ENCODE measurements around the gene FAIM.
A peak's percentile ranks its signal among the peaks of the same experiment; 100 is the strongest.
"Not testable (repeated sequence)": the region's sequence is repeated elsewhere in the genome, so short reads cannot be mapped to it uniquely, and the experiment has no call there.

FAIM gene

DNA sequence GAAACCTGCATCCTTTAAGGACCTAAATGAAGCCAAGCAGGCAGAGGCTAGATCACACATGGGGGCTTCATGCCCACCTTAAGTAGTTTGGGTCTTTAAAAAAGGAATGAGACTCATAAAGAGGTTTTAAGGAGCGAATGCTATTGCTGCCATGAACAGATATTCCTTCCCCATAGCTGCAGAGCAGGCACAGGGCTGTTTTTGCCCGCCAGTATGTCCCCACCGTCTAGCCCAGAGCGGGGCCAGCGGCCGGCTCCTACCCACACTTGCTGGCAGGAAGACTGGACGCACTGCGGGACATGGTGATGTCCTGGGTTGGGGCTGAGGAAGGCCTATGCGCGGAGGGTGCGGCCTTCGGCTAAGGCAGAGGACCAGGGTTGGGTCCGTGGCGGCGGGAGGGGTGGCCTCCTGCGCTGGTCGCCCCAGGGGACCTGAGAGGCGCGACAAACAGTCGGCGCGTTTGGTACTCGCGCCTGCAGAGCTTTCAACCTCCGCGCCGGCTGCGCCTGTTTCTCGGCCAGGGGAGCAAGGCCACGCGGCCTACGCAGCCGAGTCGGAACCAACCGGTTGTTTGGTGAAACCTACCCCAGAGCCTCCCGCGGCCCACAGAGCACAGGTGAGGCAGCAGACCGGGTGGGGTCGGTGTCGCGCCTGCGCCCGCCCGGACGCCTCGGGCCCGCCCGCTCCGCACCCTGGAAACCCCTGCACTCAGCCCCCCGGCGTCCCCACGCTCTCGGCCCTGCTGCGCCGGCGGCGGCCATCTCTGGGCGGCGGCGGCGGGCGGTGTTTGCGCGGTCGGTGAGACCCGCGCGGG is at the start of gene FAIM:
Gene FAIM, plus strand, starts transcription at position 450 of the 814 bp plus-strand sequence. CDS start 10,956 bp downstream, outside the sequence.
- DNase-seq (ENCODE audit: low read depth in 2 of 2, low spot score in 1 of 2) = peak; percentile 22 to 33

DNA sequence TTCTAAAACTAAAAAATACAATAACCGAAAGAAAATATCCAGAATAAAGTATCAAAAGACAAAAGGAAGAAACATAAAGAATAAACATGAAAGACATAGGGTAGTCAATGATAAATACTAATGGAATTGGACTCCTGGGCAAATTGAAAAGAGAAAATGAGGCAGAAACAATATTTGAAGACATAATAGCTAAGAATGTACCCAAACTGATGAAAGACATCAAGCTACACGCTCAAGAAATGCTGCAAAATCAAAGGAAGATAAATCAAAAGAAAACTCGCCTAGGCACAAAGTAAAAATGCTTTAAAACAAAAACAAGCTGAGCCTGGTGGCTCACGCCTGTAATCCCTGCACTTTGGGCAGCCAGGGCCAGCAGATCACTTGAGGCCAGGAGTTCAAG is 49.4 kb upstream of the FAIM start:
- DNase-seq (ENCODE audit: low read depth in 2 of 2, low spot score in 1 of 2) = no peak

DNA sequence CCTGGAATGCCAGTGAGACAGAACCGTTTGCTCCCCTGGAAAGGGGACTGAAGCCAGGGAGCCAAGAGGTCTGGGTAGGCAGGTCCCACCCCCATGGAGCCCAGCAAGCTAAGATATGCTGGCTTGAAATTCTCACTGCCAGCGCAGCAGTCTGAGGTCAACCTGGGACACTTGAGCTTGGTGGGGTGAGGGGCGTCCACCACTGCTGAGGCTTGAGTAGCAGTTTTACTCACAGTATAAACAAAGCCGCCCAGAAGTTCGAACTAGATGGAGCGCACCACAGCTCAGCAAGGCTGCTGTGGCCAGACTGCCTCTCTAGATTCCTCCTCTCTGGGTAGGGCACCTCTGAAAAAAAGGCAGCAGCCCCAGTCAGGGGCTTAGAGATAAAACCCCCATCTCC is 48.1 kb upstream of the FAIM start:
- DNase-seq (ENCODE audit: low read depth in 2 of 2, low spot score in 1 of 2) = no peak

DNA sequence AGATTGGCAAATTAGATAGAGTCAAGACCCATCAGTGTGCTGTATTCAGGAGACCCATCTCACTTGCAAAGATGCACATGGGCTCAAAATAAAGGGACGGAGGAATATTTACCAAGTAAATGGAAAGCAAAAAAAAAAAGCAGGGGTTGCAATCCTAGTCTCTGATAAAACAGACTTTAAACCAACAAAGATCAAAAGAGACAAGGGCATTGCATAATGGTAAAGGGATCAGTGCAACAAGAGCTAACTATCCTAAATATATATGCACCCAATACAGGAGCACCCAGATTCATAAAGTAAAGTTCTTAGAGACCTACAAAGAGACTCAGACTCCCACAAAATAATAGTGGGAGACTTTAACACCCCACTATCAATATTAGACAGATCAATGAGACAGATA is 45.7 kb upstream of the FAIM start:
- not testable (repeated sequence) for DNase-seq (ENCODE audit: low read depth in 2 of 2, low spot score in 1 of 2)

DNA sequence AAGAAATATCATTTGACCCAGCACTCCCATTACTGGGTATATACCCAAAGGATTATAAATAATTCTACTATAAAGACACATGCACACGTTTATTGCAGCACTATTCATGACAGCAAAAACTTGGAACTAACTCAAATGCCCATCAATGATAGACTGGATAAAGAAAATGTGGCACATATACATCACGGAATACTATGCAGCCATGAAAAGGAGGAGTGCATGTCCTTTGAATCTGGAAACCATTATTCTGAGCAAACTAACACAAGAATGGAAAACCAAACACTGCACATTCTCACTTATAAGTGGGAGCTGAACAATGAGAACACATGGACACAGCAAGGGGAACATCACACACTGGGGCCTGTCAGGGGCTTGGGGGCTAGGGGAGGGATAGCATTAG is 42.3 kb upstream of the FAIM start:
- DNase-seq (ENCODE audit: low read depth in 2 of 2, low spot score in 1 of 2) = not testable (repeated sequence)

DNA sequence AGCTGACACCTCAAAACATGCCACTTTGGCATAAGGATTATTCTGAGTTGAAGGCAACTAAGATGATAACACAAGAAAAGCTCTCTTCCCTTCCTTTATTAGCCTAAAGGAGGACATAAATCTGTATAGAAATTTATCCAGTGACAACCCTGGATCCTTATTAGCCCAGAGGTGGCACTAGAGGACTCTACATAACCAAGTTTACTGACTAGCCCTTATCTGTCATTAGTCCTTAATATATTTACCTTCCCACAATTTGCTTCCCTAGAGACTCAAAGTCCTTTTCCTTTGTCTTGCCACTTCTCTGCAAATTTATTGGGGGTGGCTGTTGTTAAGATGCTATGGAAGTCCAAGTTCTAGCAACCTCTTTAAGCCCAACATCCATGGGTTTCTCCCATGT is 41.2 kb upstream of the FAIM start:
- DNase-seq (ENCODE audit: low read depth in 2 of 2, low spot score in 1 of 2) = no peak

- DNase-seq (ENCODE audit: low read depth in 2 of 2, low spot score in 1 of 2) = no peak
Observed at GRCh38 chr3:138569090-138569489, 39.5 kb upstream of the FAIM start.

DNA sequence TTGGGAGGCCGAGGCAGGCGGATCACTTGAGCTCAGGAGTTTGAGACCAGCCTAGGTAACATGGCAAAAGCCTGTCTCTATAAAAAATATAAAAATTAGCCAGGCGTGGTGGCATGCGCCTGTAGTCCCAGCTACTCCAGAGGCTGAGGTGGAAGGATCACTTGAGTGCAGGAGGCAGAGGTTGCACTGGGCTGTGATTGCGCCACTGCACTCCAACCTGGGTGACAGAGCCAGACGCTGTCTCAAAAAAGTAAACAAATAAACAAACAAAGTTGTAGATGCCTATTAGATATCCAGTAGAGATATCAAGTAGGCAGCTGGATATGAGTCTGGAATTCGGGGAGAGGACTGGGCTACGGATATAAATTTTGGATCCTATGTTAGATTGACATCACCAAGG is 38.9 kb upstream of the FAIM start:
- not testable (repeated sequence) for DNase-seq (ENCODE audit: low read depth in 2 of 2, low spot score in 1 of 2)

GRCh38 chr3:138573138-138573537 is 35.4 kb upstream of the FAIM start:
- DNase-seq (ENCODE audit: low read depth in 2 of 2, low spot score in 1 of 2) = no peak

GRCh38 chr3:138578141-138578540 is 30.4 kb upstream of the FAIM start:
- DNase-seq (ENCODE audit: low read depth in 2 of 2, low spot score in 1 of 2) = no peak

DNA sequence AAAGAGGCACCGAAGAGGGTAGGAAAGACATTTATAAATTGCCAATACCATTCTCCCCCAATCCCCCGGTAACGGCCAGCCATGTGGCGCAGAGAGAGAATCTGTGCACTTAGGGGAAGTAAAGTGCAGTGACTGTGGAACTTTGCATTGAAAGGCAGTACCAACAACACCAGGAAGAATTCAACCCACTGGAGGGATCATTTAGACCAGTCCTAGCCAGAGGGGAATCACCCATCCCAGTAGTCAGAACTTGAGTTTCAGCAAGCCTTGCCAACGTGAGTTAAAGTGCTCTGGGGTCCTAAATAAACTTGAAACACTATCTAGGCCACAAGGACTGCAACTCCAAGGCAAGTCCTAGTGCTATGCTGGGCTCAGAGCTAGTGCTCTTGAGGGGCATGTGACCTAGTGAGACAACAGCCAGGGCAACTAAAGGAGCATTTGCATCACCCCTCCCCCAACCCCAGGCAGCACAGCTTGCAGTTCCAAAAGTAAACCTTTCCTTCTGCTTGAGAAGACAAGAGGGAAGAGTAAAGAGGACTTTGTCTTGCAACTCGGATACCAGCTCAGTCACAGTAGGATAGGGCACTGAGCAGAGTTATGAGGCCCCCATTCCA is 29.5 kb upstream of the FAIM start:
- DNase-seq (ENCODE audit: low read depth in 2 of 2, low spot score in 1 of 2) = no peak

GRCh38 chr3:138587374-138587773 is 21.2 kb upstream of the FAIM start:
- DNase-seq (ENCODE audit: low read depth in 2 of 2, low spot score in 1 of 2) = no peak

- no peak for DNase-seq (ENCODE audit: low read depth in 2 of 2, low spot score in 1 of 2)
Observed at GRCh38 chr3:138588445-138588844, 20.1 kb upstream of the FAIM start.

DNA sequence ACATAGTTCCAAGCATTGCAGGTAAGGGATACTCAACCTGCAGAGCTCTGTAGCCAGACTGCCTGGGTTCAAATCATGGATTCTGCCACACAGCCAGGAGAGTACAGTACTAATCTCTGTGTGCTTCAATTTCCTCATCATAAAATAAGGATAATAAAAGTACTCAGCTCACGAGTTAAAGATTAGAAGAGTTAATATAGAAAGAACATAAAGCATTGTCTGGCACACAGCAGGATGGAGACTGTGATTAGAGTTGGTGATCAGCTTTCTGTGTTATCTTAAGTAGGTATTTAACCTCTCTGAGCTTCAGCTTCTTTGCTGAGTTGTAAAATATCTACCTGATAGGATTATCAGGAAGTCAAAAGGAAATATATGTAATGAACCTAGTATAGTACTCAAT is 17.2 kb upstream of the FAIM start:
- no peak for DNase-seq (ENCODE audit: low read depth in 2 of 2, low spot score in 1 of 2)

DNA sequence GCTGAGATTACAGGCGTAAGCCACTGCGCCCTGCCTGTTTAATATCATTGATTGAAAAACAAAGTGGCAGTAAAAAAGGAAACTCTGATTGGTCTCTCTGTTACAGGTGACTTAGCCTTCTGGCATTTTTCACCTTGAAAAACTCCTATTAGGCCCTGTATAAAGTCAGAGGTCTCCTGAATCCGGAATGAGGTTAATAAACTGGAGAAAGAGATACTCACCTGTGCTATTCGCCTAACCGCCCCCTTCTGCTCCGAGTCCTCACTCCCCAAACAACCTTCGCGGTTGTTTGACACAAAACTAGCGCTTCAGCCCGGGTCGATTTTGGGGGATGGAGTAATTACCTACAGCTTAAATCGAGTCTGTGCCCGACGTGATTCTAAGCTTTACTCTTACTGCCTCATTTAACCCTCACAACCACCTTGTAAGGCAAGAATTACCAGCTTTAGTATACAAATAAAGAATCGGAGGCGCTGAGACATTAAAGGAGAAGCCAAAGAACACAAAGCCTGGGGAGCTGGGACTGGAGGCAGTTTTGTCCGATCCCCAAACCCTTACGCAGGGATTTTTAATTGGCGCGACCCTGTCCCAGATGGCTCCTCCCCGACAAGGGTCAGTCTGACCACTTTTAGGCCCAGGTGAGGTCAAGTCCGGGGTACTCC is 15.0 kb upstream of the FAIM start:
- DNase-seq (ENCODE audit: low read depth in 2 of 2, low spot score in 1 of 2) = no peak

- peak; percentile 71 to 81 for DNase-seq (ENCODE audit: low read depth in 2 of 2, low spot score in 1 of 2)
Observed at GRCh38 chr3:138594150-138594934, 14.2 kb upstream of the FAIM start, which contains the start of gene CEP70. Gene CEP70 (minus strand): TSS chr3:138594260. CDS start chr3:138572927, 21,333 bp downstream.

DNA sequence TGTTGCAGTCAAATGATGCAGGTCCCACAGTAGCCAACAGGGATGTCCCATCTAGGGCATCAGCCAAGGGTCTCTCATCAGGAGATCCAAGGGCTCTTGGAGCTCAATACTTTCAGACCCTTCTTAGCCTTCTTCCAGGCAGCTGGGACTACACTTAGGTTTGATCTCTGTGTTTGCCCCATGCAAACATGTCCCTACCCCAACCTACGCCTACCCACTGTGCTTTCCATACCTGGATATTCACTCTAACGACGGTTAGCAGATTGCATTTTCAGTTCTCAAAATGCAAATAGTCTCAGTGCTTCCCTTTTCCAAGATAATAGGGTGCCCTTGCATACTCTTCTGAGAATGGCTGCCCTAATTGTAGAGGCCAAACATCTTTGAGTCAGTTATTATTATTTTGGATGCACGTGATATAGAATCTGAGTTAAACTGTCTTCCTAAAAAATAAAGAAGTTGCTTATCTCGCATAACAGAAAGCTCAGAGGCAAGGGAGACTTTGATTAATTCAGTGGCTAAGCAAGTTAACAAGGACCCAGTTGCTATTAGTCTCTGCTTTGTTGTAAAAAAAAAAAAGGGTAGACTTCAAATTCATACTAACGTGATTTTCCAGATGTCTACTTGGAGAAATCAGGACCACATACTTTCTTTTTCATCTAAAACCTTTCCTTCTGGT is 13.5 kb upstream of the FAIM start:
- no peak for DNase-seq (ENCODE audit: low read depth in 2 of 2, low spot score in 1 of 2)

- not testable (repeated sequence) for DNase-seq (ENCODE audit: low read depth in 2 of 2, low spot score in 1 of 2)
Observed at GRCh38 chr3:138597186-138597976, 11.2 kb upstream of the FAIM start.

DNA sequence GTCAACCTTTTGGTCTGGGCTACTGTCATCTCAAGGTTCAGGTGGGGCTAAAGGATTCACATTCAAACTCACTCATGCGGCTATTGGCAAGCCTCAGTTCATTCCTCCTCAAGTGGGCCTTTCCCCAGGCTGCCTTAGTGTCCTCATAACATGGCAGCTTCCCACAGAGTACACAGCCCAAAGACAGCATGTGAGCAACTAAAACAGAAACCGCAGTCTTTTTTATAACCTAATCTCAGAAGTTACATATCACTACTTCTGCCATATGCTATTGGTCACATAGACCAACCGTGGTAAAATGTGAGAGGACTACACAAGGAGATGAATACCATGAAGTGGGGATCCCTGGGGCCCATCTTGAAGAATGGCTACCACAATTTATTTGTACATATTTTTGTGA is 10.0 kb upstream of the FAIM start:
- DNase-seq (ENCODE audit: low read depth in 2 of 2, low spot score in 1 of 2) = no peak
